Mesendoderm (in vitro differentiated cells): Measurements from ENCODE around the gene IRAK1BP1. TPM values are rescaled to one million over a fixed set of nuclear protein-coding genes. Genes with fewer than 3 reads are reported as not detected.

Experiments
- DNase-seq: peaks from one replicate; pipeline ENCODE4 v3.0.0; 2013
- H2AK5ac ChIP-seq: 2 replicates; pipeline ENCODE4 v1.6.1; 2013; ENCODE audit warnings: low read length, inconsistent platforms
- H2BK120ac ChIP-seq: 2 replicates; pipeline ENCODE4 v1.6.1; 2013; ENCODE audit warnings: low read depth, mild to moderate bottlenecking, low read length, moderate library complexity, mixed read lengths
- H2BK15ac ChIP-seq: replicated peaks from 2 replicates; pipeline ENCODE4 v1.6.1; 2013; ENCODE audit warnings: low read depth, mild to moderate bottlenecking, moderate library complexity
- H2BK5ac ChIP-seq: 2 replicates; pipeline ENCODE4 v1.6.1; 2013; ENCODE audit warnings: low read length, inconsistent platforms
- H3K18ac ChIP-seq: 2 replicates; pipeline ENCODE4 v1.6.1; 2013; ENCODE audit warnings: mild to moderate bottlenecking, low read length, mixed read lengths
- H3K23ac ChIP-seq: one replicate; pipeline ENCODE4 v1.6.1; 2013; ENCODE audit warnings: low read length
- H3K27ac ChIP-seq: 2 replicates; pipeline ENCODE4 v1.5.1; 2013; ENCODE audit warnings: low read depth, mild to moderate bottlenecking, inconsistent platforms, low read length, moderate library complexity
- H3K27me3 ChIP-seq: 2 replicates; pipeline ENCODE4 v1.6.1; 2013; ENCODE audit warnings: low read length, control low read depth, mild to moderate bottlenecking, inconsistent platforms; ENCODE audit not compliant: insufficient read depth, poor library complexity
- H3K36me3 ChIP-seq: 2 replicates; pipeline ENCODE4 v1.6.1; 2013; ENCODE audit warnings: low read length, inconsistent platforms; ENCODE audit not compliant: control insufficient read depth, insufficient read depth
- H3K4ac ChIP-seq: one replicate; pipeline ENCODE4 v1.6.1; 2013; ENCODE audit warnings: low read depth, mild to moderate bottlenecking, low read length, moderate library complexity
- H3K4me1 ChIP-seq: 2 replicates; pipeline ENCODE4 v1.6.1; 2013; ENCODE audit warnings: low read depth, low read length, inconsistent platforms; ENCODE audit not compliant: control insufficient read depth
- H3K4me2 ChIP-seq: 2 replicates; pipeline ENCODE4 v1.6.1; 2013; ENCODE audit warnings: low read length
- H3K4me3 ChIP-seq: 2 replicates; pipeline ENCODE4 v1.5.1; 2013; ENCODE audit warnings: mild to moderate bottlenecking, low read length
- H3K56ac ChIP-seq: one replicate; pipeline ENCODE4 v1.6.1; 2013; ENCODE audit warnings: low read length
- H3K79me1 ChIP-seq: 2 replicates; pipeline ENCODE4 v1.6.1; 2013; ENCODE audit warnings: low read length, inconsistent platforms
- H3K79me2 ChIP-seq: 2 replicates; pipeline ENCODE4 v1.6.1; 2013; ENCODE audit warnings: mild to moderate bottlenecking, low read length; ENCODE audit not compliant: control insufficient read depth, insufficient read depth
- H3K9ac ChIP-seq: 2 replicates; pipeline ENCODE4 v1.6.1; 2013; ENCODE audit warnings: low read length, inconsistent platforms
- H4K5ac ChIP-seq: one replicate; pipeline ENCODE4 v1.6.1; 2013; ENCODE audit warnings: low read length
- H4K8ac ChIP-seq: one replicate; pipeline ENCODE4 v1.6.1; 2013; ENCODE audit warnings: low read depth, mild to moderate bottlenecking, control low read depth, low read length, moderate library complexity
- WGBS: extraction: QIAGEN DNeasy Blood & Tissue Kit; methylation state at CpG from one replicate; pipeline ENCODE4 v1.1.7; 2013; ENCODE audit warnings: low lambda C conversion rate, missing lambda C conversion rate; ENCODE audit not compliant: insufficient coverage; ENCODE audit errors: extremely low coverage; 5-methylcytosine and 5-hydroxymethylcytosine counted together
- polyA plus RNA-seq, 2 experiments: library from polyadenylated mRNA; stranded (reverse); fragments of 200-250 nt; gene quantifications; one replicate each; pipeline ENCODE4 v1.2.3, GENCODE V29; 2013

IRAK1BP1 gene, protein sequence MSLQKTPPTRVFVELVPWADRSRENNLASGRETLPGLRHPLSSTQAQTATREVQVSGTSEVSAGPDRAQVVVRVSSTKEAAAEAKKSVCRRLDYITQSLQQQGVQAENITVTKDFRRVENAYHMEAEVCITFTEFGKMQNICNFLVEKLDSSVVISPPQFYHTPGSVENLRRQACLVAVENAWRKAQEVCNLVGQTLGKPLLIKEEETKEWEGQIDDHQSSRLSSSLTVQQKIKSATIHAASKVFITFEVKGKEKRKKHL
- polyA plus RNA-seq (2013, experiment 1 of 2), result 3.7 TPM
- 3.8 TPM for polyA plus RNA-seq (2013, experiment 2 of 2)

GRCh38 chr6:78867370-78868040, at the start of gene IRAK1BP1:
Gene IRAK1BP1, plus strand, starts transcription at chr6:78867551. Its CDS starts 26 bp downstream, at chr6:78867577.
- Histone ChIP-seq H3K79me2 (no peaks in the 10 kb centered on the region), H3K23ac (no peak within 1 kb of the TSS), H3K4me3 (peak within 1 kb of the TSS; percentile 90), H3K4ac (no peak within 1 kb of the TSS), H2AK5ac (no peak within 1 kb of the TSS), H3K27ac (peak within 1 kb of the TSS; percentile 39), H2BK15ac (no peak within 1 kb of the TSS), H3K79me1 (no peaks in the 10 kb centered on the region), H3K4me1 (no peaks in the 10 kb centered on the region), H3K4me2 (peak within 1 kb of the TSS; percentile 68), H3K18ac (peak within 1 kb of the TSS; percentile 6), H3K36me3 (no peaks in the 10 kb centered on the region), H3K27me3 (no peaks in the 10 kb centered on the region), H2BK120ac (no peak within 1 kb of the TSS), H3K9ac (peak within 1 kb of the TSS; percentile 79), H4K8ac (no peak within 1 kb of the TSS), H2BK5ac (no peak within 1 kb of the TSS), H3K56ac (peak within 1 kb of the TSS; percentile 91), H4K5ac (no peak within 1 kb of the TSS)
- no CpG with 5 or more reads among the region's 48 CpGs for WGBS
- peak; percentile 94 for DNase-seq

DNA sequence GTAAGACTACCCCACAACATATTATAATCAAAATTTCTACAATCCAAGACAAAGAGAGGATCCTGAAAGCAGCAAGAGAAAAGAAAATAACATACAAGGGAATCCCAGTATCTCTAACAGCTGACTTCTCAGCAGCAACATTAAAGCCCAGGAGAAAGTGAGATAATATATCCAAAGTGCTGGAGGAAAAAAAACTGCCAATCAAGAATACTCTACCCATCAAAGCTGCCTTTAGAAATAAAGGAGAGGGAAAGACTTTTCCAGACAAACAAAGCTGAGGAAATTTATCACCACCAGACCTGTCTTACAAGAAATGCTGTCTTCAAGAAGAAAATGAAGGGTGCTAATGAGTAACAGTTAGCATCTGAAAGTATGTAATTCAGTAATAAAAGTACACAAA, 43.3 kb upstream of the IRAK1BP1 start:
- Histone ChIP-seq H4K8ac (no peak overlapping the region), H2AK5ac (no peak overlapping the region), H3K27ac (no peak overlapping the region), H2BK15ac (no peak overlapping the region), H3K79me1 (no peaks in the 10 kb centered on the region), H3K4me3 (no peak overlapping the region), H3K23ac (no peak overlapping the region), H3K27me3 (no peaks in the 10 kb centered on the region), H3K36me3 (no peaks in the 10 kb centered on the region), H3K9ac (no peak overlapping the region), H2BK5ac (no peak overlapping the region), H3K56ac (no peak overlapping the region), H3K4me2 (no peak overlapping the region), H2BK120ac (no peak overlapping the region), H4K5ac (no peak overlapping the region), H3K4ac (no peak overlapping the region), H3K79me2 (no peaks in the 10 kb centered on the region), H3K18ac (no peak overlapping the region), H3K4me1 (no peaks in the 10 kb centered on the region)
- no peak for DNase-seq

GRCh38 chr6:78829407-78829806, 37.9 kb upstream of the IRAK1BP1 start:
- Histone ChIP-seq H3K18ac (no peak overlapping the region), H3K79me2 (no peaks in the 10 kb centered on the region), H2BK15ac (no peak overlapping the region), H2AK5ac (no peak overlapping the region), H3K4me2 (no peak overlapping the region), H3K4me3 (no peak overlapping the region), H4K5ac (no peak overlapping the region), H3K56ac (no peak overlapping the region), H3K79me1 (no peaks in the 10 kb centered on the region), H3K27ac (no peak overlapping the region), H3K36me3 (no peaks in the 10 kb centered on the region), H3K27me3 (no peaks in the 10 kb centered on the region), H2BK5ac (no peak overlapping the region), H3K9ac (no peak overlapping the region), H4K8ac (no peak overlapping the region), H3K4ac (no peak overlapping the region), H3K4me1 (no peaks in the 10 kb centered on the region), H2BK120ac (no peak overlapping the region), H3K23ac (no peak overlapping the region)
- no peak for DNase-seq
- WGBS, result no CpG with 5 or more reads among the region's 3 CpGs

DNA sequence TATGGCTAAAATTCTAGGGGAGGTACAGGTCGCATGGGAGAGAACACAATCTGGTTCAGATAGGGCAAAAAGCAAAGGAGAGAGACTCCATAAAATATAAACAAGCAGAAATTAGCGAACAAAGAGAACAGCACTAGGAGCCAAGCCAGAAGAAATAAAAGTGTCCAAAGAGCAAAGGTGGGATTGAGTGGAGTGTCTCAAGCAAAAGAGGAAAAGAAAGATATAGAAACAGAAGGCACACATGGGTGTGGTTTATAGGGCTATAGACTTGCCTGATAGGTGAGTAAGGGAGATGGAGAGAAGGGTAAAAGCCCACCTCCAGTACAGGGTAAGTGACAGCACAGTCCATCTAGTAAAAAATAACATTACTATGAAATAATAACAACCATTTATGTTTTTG, 36.5 kb upstream of the IRAK1BP1 start:
- Histone ChIP-seq H4K5ac (no peak overlapping the region), H3K9ac (no peak overlapping the region), H2BK5ac (no peak overlapping the region), H2AK5ac (no peak overlapping the region), H4K8ac (no peak overlapping the region), H3K4me2 (no peak overlapping the region), H2BK120ac (no peak overlapping the region), H3K4me1 (no peaks in the 10 kb centered on the region), H3K27ac (no peak overlapping the region), H3K18ac (no peak overlapping the region), H3K79me1 (no peaks in the 10 kb centered on the region), H3K27me3 (no peaks in the 10 kb centered on the region), H3K56ac (no peak overlapping the region), H3K36me3 (no peaks in the 10 kb centered on the region), H3K23ac (no peak overlapping the region), H3K79me2 (no peaks in the 10 kb centered on the region), H3K4me3 (no peak overlapping the region), H3K4ac (no peak overlapping the region), H2BK15ac (no peak overlapping the region)
- DNase-seq, result no peak
- no CpG with 5 or more reads among the region's 2 CpGs for WGBS

GRCh38 chr6:78831492-78831891, 35.9 kb upstream of the IRAK1BP1 start:
- H3K27ac ChIP-seq, result no peak overlapping the region
- no peak for DNase-seq
- WGBS, result no CpG with 5 or more reads among the region's 2 CpGs

More at GRCh38 chr6:78831492-78831891, 35.9 kb upstream of the IRAK1BP1 start:
- Histone ChIP-seq H2AK5ac (no peak overlapping the region), H2BK15ac (no peak overlapping the region), H3K4me3 (no peak overlapping the region), H3K4me2 (no peak overlapping the region), H3K23ac (no peak overlapping the region), H3K79me1 (no peaks in the 10 kb centered on the region), H2BK5ac (no peak overlapping the region), H4K8ac (no peak overlapping the region), H3K27me3 (no peaks in the 10 kb centered on the region), H3K4ac (no peak overlapping the region), H3K9ac (no peak overlapping the region), H3K4me1 (no peaks in the 10 kb centered on the region), H3K79me2 (no peaks in the 10 kb centered on the region), H3K36me3 (no peaks in the 10 kb centered on the region), H2BK120ac (no peak overlapping the region), H4K5ac (no peak overlapping the region), H3K18ac (no peak overlapping the region), H3K56ac (no peak overlapping the region)
